GM19395 (cell line): Measurements from ENCODE around the gene MED13L.

Experiments used
- ATAC-seq: cut with Tn5 transposase; IDR thresholded peaks from one replicate; pipeline ENCODE4 v1.9.1; 2021; ENCODE audit warnings: mild to moderate bottlenecking, moderate library complexity; ENCODE audit not compliant: unreplicated experiment

The MED13L gene

DNA sequence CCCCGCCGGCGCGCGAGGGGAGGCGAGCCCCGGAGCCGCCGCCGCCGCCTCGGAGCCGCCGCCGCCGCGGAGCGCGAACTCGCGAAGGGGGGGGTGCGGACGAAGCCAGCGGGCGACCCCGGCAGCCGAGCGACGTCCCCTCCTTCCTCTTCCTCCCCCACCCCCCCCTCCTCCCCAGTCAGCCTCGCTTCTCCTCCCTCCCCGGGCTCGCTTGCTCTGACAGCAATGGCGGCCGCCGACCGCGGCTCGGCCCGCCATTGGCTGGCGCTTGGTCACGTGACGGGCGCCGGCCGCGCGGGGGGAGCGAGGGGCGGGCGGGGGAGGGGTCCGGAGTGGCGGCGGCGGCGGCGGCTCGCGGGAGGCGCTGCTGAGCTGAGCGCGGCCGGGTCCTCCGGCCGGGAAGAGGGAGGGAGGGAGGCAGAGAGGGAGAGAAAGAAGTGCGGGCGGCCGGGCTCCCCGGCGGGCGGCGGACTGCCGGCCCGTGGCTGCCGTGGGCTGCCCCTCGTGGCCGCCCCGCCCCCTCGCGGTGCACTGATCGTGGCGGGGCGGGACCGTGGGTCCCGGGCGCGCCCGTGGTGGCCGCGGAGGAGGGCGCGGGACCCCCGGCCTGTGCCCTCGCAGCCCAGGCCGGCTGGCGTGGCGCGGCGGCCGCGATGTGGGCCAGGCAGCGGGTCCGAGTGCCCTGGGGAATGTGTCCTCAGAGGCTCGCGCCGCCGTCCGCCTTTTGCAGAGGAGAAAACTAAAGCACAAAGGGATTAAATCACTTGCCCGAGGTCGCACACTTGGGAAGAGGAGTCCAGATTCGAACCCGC lies at the start of gene MED13L:
Gene MED13L, minus strand, starts transcription at position 227 of the 812 bp plus-strand sequence. CDS start 562 bp downstream, outside the sequence.
- peak; percentile 81 for ATAC-seq

DNA sequence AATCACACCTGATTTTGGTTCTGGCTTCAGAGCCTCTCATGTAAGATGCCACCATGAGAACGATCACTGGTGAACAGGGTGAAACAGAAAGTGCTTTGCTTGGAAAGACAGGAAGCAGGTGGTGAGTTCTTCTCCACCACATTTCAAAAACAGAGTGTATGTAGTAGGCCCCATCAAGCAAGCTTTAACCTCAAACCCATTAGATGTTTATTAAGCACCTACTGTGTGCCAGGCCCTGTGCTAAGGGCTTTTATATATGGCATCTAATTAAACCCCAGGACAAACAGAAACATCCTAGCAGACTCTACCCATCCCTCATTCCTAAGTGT lies 47.8 kb upstream of the MED13L start:
- ATAC-seq, result peak; percentile 86

DNA sequence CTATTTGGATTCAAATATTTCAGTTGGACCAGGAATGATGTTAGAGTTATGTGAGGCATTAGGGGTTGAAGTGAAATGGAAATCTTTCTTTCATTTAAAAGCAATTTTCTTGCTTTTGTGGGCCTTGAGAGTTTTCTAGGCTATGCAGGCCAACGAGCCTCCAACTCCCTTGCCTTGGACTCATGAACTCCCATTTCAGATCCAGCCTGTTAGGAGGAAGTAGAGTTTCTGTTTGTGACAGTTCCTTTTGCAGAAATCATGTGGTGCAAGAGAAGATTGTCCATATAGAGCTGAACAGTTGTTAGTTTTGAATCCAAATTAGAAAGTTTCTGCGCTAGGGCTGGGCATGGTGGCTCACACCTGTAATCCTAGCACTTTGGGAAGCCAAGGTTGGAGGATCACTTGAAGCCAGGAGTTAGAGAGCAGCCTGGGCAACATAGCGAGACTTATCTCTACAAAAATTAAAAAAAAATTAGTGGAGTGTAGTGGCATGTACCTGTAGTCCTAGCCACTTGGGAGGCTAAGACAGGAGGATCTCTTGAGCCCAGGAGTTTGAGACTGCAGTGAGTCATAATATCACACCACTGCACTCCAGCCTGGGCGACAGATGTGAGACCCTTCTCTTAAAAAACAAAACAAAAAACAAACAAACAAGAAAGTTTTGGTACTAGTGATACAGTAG lies 47.3 kb upstream of the MED13L start:
- no peak for ATAC-seq

DNA sequence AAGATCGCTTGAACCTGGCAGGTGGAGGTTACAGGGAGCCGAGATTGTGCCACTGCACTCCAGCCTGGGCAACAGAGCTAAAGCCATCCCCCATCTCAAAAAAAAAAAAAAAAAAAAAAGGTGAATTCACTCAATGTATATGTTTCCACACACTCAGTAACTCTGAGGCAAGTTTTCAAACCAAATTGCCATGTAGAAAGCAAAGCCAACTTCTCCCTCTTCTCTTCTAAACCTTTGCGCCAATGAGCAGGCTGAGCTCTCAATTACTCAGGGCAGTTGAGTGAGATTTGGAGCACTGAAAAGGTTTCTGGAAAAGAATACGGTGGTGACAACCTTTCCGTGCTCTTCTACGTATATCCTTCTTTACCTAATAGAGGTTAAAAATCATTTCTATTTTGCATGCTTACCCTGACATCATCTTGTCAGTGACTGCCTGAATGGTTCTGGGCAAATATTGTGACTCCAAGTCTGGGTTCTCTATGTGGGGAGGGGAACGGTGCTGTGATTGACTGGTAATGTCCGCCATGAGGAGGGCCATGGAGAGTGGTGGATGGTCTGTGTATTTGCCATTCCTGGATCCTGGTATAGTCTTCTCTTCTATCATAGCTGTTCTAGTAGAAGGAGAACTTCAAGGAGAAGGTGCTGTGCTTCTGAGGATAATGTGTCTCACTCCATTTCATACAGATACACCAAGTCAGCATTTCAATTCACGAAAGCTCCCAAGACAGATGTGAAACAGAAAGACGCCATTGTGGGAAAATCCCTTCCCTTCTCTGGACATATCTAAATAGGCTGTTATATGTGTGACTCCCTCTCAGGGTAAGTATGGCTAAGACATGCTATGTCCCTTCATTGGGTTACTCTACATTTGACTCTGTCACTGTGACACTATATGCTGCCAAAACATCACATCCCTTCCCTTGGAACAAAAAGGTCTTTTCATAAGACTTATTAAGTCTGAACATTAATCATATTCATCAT lies 46.2 kb upstream of the MED13L start:
- no peak for ATAC-seq

DNA sequence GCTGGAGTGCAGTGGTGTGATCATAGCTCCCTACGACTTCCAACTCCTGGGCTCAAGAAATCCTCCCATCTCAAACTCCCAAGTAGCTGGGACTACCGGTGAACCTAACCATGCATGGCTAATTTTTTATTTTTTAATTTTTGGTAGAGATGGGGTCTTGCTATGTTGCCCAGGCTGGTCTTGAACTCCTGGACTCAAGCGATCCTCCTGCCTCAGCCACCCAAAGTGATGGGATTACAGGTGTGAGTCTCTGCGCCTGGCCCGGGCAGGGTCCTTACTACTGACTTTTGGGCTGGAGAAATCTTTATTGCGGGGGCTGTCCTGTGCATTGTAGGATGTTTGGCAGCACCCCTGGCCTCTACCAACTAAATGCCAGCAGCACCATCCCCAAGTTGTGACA lies 44.4 kb upstream of the MED13L start:
- ATAC-seq, result no peak

DNA sequence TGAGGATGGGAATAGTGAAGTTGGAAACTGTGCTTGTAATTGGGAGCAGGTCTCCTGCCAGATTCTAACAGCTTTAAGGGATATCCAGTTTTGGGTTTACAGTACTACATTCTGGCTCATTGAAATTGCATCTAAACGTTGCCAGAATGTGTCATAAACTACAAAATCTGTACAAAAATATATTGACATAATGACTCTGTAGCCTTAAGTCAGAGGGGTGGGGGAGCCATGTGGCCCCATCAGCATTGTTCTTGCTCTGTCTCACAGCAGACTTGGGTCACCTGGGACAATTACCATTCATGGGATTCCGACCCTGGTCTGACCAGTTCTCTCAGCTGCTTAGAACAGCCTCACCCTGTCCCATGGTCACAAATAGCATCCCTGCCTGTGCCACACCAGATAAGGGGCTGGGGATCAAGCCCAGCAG lies 43.3 kb upstream of the MED13L start:
- ATAC-seq, result no peak

DNA sequence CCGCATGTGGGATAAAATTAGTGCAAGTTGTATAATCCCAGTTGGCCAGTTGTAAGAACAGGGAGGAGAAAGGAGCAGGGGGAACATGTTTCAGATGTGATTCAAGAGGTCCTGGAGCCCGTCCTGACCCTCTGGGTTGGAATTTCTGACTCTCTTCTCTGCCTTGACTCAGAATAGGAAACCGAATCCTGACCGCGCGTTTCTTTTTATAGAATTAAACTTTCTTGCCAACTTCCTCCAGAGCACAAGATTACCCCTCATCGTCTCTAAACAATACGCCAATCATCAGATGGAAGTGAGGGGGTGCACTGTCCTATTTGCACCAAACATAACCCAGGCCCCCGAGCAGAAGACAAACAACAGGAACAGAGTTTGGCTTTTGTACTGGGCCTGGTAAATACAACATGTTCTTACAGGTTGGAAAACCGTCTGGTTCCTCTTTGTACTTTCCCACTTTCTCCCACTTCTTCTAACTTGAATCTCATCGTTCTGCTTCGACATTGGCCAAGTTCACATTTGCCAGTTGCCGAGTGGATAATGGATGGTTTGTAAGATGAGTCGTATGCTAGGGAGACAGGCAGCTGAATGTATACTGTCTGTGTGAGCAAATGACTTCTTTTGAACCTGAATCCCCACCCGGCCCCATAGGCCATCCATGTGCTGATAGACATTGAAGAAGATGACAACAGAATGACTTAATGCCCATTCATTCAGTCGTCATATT lies 42.6 kb upstream of the MED13L start:
- no peak for ATAC-seq

DNA sequence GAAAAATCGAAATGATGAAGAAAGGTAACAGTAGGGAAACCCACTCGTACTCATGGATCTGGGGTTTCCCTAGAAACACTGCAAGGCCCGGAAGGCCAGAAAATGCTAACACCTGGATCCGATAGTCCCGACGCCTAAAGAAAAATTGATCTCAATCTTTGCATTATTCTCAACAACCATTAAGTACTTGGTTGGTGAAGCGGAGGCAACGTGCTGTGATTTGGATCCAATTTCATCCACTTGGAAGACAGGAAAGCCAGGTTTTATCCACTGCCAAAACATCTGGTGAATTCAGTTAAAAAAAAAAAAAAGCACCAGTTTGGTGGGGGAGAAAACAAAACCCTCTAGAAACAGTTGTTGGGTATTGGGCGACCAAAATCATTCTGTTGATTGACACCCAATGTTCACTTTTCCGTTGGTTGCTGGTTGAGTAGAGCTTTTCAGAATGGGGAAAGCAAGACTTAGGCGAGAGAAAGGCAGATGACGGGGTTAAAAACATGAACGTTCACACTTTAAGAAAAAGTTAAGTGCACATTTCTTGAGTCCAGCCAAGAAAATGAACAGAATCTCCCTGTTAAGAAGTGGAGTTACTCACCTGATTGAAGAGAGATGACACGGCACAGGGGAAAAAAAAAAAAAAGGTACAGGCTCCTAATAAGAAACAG lies 41.9 kb upstream of the MED13L start:
- ATAC-seq, result no peak

DNA sequence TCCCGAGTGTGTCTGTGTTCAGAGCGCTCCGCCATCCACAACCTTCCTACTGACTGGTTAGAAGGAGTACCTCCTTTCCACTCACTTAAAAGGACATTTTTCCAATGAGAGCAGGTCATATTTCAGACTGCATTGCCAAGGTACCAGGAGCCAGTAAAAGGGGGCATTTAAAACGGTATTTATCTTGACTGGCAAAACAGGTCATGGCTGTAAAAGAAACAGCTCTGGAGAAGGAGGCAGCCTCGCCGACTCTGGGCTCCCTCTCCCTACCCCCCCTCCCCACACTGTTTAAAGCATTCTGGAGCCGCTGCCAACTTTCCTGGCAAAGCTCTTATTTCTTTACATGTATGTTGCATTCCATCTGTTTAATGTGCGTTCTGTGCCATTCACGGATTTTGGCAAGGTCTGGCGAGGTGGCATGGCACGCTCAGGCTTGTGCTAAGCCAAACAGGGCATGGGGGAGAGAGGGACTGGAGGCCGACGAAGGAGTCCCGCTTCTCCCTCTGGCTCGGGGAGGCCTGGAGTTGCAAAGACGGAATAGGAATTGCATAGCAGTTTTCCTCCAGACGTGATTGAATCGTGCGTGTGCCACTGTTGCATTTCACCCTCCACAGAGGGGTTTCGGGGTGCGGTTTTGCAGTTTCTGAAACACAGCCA lies 41.2 kb upstream of the MED13L start:
- no peak for ATAC-seq

DNA sequence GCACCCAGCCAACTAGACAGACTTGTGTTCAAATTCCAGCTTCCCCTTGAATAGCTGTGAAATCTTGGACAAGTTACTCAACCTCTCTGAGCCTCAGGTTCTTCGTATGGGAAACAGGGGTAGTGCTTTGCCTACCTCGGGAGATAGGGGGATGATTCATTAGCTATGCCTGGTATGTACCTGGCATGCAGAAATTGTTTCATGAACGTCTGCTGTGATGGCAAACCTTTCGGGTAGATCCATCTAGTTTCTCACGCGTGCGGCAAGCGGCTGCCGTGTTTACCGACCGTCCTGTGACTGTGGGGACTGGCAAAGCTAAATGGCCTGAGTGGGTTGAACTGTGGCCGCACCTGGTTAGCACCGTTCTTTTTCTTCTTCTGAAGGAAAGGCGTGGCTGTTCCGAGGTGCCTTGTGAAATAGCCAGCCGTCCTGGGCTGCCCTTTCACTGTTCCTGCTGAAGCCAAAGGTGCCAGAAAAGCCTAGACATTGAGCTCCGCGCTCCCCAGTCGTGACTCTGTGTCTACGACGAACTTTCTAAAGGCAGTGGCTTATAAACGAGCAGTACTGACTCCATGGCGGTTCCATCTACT lies 40.6 kb upstream of the MED13L start:
- no peak for ATAC-seq

DNA sequence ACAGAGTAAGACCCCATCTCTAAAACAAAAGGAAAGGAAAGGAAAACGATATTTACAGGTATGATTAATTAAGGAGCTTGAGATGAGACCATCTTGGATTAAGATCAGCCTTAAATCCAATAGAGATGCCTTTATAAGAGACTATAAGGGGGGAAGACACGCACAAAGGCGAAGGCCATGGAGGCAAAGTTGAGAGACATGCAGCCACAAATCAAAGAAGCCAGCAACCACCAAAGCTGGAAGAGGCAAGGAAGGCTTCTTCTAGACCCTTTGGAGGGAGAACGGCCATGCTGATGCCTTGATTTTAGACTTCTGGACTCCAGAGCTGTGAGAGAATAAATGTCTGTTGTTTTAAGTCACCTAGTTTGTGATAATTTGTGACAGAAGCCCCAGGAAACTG lies 39.6 kb upstream of the MED13L start:
- ATAC-seq, result no peak

DNA sequence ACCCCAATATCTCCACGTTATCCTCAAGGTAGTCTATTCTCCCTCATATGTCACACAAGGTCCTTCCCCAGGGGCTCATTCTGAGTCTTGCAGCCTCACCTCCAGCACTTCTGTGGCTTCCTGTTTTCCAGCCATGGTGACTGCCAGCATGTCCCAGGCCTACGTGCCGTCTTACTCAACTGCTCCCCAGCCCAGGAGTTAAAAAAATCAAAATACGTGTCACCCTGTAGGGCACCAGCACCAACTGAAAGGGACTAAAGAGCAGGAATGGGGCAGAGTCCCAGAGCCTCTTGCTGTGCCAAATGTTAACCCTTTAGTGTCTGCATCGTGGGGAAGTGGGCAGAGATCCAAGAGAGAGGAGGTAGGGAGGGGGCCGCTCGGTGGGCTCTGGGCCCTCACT lies 37.0 kb upstream of the MED13L start:
- ATAC-seq, result no peak

DNA sequence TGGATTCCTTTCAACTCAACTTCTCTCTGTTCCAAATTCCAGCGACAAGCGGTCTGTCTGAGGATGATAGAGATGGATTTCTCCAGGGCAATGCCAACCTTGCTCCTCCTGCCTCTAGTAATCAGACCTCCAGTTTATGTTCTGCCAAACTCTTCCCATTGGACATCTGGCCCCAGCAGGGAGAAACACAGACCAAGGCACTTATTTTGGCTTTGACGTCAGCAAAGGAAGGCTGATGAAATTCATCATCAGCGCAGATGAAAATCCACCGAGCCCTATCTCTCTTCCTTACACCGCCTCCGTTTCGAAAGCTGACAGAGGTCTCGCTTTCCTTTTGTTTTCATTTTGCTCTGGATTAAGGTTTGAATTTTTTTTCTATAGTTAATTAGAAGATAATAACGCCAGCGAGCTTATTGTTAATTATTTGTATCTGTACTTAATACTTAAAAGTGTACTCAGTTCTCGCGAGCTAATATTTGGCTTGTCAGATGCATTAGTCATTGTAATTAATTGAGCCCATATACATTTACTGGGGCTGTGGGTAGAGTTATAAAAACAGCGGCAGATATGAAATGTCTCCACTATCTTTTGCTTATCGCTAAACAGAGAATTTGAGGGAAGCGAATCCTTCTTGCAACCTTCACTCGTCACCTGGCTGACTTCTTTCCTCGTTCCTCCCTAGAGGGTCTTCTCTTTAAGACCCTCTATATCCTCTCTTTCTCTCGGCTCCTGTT lies 35.9 kb upstream of the MED13L start:
- no peak for ATAC-seq

DNA sequence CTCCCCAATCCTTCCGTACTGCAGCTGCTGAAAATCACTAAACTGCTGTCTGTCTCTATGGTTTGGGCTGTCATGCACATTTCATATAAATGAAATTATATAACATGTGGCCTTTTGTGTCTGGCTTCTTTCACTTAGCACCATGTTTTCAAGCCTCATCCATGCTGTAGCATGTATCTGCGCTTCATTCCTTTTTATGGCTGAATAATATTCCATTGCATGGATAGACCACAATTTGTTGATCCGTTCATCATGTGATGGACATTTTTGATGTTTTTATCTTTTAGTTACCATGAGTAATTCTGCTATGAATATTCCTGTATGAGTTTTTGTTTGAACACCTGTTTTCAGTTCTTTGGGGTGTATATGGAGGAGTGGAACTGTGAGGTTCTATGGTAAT lies 32.6 kb upstream of the MED13L start:
- no peak for ATAC-seq

DNA sequence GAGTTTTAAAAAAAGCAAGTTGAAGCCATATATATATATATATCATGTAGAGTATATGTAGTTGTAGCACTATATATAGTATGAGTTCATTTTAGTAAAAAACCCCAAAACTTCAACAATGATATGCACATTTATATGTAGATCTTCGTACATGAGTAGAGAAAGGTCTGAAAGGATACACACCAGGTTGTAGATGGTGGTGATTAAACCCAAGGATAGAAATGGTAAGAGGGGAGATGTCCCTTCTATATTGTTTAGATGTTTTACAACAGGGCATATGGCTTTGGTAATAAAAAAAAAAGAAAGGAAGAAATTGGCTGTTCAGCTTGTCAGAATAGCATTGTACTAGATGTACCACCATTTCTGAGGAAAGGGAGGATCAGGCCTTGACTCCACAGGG lies 31.9 kb upstream of the MED13L start:
- ATAC-seq, result no peak

DNA sequence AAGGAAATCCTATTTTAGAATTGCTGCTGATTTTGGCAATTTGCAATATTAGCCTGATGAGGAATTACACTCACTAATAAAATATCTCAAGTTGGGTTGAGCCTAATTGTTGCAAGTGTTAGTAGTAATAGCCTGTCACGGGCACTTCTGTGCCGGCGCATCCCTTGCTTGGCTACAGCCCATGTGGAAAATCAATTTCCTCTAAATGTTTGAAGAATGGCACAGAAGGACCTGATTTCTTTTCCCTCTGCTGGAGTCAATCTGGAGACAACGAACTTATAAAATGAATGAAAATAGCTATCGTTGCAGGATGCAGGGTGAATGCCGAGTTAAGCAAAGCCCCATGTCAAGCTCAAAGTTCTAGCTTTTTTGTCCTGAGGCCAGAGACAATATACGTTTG lies 31.2 kb upstream of the MED13L start:
- no peak for ATAC-seq

DNA sequence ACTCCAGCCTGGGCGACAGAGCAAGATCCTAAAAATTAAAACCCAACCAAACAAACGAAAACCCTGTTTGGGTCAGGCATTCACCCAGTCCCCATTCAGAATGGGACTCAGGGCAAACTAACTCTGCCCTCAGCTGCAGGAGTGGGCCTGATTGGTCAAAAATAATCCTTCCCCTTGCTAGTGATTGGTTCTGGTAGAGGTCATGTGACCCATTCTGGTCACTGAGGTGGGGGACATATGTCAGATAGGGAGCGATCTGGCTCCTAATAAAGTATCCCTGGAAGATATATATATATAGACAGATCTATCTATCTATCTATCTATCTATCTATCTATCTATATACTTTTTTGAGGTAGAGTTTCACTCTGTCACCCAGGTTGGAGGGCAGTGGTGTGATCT lies 29.5 kb upstream of the MED13L start:
- no peak for ATAC-seq

DNA sequence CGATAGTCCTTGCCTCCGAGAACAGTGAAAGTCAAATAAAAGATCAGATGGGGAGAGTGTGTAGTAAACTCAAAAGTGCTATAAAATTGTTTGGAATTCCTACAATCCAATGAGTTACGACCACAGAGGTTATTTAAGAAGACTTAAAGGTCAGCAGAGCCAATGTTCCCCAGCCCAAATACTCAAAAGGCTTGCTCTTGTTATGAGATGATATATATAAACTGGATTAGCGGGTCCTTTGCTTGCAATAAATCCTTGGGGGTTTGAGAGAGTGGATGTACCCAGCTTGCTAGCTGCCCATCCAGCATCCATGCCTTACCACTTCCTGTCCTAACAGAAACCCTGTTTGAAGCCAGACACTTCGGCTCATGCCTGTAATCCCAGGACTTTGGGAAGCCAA lies 29.0 kb upstream of the MED13L start:
- ATAC-seq, result no peak

DNA sequence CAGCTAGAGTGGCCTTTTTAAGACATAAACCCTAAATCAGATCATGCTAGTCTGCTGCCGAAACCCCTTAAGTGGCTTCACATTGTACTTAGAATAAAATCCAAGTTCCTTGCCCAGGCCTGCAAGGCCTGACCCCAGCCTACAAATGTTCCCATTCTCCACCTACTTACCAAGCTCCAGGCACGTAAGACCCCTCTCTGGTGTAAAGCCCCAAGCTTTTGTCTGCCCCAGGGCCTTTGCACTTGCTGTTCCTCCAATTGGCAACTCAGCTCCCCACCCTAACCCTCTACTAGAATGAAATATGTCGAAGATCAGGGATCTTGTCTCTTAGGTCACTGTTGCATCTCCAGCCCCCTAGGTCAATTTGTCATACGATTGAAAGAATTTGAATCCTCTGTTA lies 27.1 kb upstream of the MED13L start:
- no peak for ATAC-seq
